GM12874 (cell line): ENCODE measurements around the gene OST4.

Source experiments
- CTCF ChIP-seq: IDR thresholded peaks from 2 replicates; pipeline ENCODE4 v1.5.1; 2011; ENCODE audit warnings: low read depth, mild to moderate bottlenecking, control low read depth, low read length, moderate library complexity; ENCODE audit not compliant: insufficient read depth

Gene OST4

GRCh38 chr2:27050996-27051901 lies 20.2 kb downstream of the OST4 start, which contains the start of gene AGBL5:
Gene AGBL5 (plus strand): TSS chr2:27051668. CDS start chr2:27052959, 1,291 bp downstream.
- no peak for TF ChIP-seq CTCF

GRCh38 chr2:27050281-27050995 lies 21.0 kb downstream of the OST4 start:
- TF ChIP-seq CTCF: peak; percentile 25

GRCh38 chr2:27049422-27050280 lies 21.8 kb downstream of the OST4 start:
- no peak for TF ChIP-seq CTCF

- no peak for TF ChIP-seq CTCF
These were observed 28.3 kb downstream of the OST4 start for GRCh38 chr2:27042985-27043634.

GRCh38 chr2:27042159-27042661 lies 29.2 kb downstream of the OST4 start:
- TF ChIP-seq CTCF: no peak

GRCh38 chr2:27041752-27042151 lies 29.7 kb downstream of the OST4 start:
- TF ChIP-seq CTCF: no peak
